Fibroblast of the conjunctiva (primary cell): ENCODE measurements around the gene EIF4E2.
"Not testable (repeated sequence)": the region's sequence is repeated elsewhere in the genome, so short reads cannot be mapped to it uniquely, and the experiment has no call there.

Experiments
- DNase-seq: peaks from one replicate; pipeline ENCODE4 v3.0.0-alpha.2; 2010; ENCODE audit warnings: low read depth

The EIF4E2 gene

DNA sequence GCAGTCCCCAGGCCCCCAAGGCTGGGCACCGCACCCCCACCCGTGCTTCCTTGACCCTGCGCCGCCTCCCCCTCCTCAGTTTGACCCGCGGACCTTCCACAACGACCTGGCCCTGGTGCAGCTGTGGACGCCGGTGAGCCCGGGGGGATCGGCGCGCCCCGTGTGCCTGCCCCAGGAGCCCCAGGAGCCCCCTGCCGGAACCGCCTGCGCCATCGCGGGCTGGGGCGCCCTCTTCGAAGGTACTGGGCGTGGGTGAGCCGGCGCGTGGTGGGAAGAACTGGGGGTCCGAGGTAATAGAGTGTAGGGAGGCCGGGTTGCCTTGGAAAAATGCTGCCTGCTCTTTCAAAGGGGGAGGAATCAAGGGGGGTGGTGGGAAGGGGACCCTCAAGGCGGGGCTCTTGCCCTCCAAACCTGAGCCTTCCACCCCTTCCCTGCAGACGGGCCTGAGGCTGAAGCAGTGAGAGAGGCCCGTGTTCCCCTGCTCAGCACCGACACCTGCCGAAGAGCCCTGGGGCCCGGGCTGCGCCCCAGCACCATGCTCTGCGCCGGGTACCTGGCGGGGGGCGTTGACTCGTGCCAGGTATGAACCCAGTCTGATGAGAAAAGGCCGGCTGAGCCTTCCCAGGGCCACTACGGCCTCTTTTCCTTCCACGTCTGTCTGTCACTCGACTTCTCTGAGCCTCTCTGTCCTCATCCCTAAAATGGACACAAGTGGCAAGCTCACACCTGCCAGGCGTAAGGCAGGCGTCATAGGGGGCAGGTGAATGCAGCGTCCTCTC, 27.7 kb upstream of the EIF4E2 start:
- no peak for DNase-seq

GRCh38 chr2:232523402-232523681, 27.1 kb upstream of the EIF4E2 start:
- no peak for DNase-seq

GRCh38 chr2:232523682-232524597, 26.5 kb upstream of the EIF4E2 start:
- DNase-seq = no peak

- DNase-seq = no peak
These were observed 25.7 kb upstream of the EIF4E2 start for GRCh38 chr2:232524771-232525170.

DNA sequence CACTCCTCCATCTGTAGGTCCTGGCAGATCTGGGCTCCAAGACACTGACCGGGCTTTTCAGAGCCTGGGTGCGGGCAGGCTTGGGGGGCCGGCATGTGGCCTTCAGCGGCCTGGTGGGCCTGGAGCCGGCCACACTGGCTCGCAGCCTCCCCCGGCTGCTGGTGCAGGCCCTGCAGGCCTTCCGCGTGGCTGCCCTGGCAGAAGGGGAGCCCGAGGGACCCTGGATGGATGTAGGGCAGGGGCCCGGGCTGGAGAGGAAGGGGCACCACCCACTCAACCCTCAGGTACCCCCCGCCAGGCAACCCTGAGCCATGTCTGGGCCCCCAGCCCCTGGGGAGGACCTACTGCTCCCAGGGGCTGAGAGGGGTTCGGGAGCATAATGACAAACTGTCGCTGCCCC, 25.3 kb upstream of the EIF4E2 start:
- DNase-seq = no peak

DNA sequence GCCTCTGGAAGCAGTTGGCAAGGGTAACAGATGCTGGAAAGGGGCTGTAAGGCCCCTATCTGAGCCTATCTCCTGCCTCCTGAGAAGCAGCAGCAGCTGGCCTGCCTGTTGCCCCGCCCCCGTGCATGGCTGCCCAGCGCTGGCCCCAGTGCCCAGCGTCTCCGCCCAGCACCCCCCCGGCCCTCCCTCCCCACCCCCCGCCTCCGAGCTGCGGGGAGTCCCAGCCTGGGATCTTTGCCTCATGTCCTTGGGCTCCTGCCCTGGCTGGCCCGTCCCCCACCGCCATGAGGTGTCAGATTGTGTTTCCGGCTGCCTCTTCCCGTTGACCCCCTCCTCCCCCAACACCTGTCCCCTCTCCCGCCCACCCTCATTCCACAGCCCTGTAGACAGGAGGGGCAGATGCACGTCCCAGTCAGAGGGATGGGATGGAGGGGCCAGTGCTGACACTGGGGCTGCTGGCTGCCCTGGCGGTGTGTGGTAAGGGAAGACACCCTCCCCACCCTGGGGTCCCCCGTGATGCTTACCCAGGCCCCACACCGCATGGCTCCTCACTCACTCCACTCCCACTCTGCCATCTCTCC, 24.6 kb upstream of the EIF4E2 start, which contains the start of gene CHRND:
Gene CHRND (plus strand): TSS at position 370 of the 581 bp plus-strand sequence. CDS start 56 bp downstream, at position 426.
- DNase-seq = no peak

DNA sequence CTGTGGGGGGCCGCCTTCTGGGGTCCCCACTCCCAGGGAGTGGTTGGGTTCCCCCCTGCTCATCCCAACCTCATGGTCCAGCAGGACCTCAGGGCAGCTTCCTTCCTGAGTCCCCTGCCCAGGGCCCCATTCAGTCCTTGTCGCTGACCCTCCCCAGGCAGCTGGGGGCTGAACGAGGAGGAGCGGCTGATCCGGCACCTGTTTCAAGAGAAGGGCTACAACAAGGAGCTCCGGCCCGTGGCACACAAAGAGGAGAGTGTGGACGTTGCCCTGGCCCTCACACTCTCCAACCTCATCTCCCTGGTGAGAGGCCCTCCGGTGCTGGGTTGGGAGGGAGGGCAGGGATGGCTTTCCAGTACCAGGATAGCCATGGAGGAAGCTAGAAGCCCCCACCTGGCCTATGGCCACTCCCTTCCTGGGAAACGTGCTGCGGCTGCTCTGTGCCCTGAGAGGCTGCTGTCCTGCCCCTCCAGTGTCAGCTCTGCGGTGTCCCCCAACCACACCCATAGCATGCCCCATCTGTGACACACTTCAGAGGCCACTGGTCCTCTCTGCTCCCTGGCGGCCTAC, 24.0 kb upstream of the EIF4E2 start:
- no peak for DNase-seq

GRCh38 chr2:232527905-232528470, 22.5 kb upstream of the EIF4E2 start:
- DNase-seq = no peak

GRCh38 chr2:232528746-232529460, 21.6 kb upstream of the EIF4E2 start:
- no peak for DNase-seq

DNA sequence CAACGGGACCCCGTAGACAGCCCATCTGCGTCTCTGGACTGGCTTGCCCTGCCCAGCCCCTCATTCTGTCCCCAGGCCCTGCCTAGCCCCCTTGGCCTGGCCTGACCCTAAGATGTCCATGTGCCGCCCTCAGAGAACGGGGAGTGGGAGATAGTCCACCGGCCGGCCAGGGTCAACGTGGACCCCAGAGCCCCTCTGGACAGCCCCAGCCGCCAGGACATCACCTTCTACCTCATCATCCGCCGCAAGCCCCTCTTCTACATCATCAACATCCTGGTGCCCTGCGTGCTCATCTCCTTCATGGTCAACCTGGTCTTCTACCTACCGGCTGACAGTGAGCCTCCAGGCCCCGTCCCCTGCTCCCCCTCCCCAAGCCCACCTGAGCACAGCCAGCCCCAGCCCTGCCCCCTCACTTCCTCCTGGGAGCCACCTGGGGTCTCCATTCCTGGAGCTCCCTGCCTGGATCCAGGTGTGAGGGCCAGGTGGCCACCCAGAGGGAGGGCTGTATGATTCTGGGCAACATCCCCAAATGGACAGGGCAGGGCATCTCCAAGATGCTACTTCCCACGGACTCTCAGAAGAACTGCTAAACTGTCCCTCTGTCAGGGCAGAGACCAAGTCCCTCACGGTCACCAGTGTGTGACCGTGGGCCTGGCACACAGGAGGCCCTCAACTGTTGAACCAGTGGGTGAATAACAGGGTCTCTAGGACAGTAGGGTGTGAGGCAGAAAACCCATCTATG, 20.5 kb upstream of the EIF4E2 start:
- no peak for DNase-seq

GRCh38 chr2:232530626-232531260, 19.7 kb upstream of the EIF4E2 start:
- no peak for DNase-seq

DNA sequence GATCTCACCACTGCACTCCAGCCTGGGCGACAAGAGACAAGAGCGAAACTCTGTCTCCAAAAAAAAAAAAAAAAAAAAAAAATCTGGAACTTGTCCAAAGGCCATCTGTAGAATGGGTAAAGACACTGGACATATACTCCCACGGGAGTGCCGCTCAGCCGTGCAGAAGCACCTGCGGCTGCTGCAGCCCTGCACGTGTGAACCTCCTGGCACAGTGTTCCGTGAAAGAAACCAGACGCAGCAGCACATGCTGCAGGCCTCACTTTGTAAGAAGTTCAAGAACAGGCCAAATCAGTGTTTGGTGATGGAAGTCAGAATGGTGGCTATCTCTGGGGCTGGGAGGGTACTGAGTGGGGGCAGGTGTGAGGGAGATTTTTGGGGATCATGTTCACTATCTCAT, 18.1 kb upstream of the EIF4E2 start:
- DNase-seq = no peak

- not testable (repeated sequence) for DNase-seq
These were observed 17.7 kb upstream of the EIF4E2 start for GRCh38 chr2:232532821-232533220.

GRCh38 chr2:232533944-232534710, 16.4 kb upstream of the EIF4E2 start:
- DNase-seq = no peak

DNA sequence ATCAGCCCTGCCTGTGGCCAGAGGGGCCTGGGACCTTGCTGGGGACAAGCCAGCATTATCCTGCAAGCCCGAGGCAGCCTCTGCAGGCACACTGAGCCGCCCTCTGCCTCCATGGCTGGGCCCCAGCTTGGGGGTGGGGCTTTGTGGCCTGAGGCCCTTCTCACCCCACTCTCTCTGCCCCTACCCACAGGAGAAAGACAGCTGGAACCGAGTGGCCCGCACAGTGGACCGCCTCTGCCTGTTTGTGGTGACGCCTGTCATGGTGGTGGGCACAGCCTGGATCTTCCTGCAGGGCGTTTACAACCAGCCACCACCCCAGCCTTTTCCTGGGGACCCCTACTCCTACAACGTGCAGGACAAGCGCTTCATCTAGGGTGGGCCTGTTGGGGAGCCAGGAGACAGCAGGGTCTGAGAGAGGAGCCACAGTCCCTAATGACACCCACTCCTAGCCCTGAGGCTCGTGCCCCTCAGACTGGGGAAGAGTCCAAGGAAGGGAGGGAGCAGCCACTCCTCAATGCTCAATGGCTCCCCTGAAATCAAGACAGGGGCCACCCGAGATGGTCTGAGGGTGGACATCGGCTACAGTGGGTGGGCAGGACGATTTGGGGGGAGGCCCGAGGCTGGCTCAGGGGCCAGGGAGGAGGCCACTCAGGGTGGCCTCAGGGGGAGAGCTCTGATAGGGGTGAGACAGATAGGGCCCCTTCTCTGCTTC, 15.4 kb upstream of the EIF4E2 start:
- DNase-seq = no peak

DNA sequence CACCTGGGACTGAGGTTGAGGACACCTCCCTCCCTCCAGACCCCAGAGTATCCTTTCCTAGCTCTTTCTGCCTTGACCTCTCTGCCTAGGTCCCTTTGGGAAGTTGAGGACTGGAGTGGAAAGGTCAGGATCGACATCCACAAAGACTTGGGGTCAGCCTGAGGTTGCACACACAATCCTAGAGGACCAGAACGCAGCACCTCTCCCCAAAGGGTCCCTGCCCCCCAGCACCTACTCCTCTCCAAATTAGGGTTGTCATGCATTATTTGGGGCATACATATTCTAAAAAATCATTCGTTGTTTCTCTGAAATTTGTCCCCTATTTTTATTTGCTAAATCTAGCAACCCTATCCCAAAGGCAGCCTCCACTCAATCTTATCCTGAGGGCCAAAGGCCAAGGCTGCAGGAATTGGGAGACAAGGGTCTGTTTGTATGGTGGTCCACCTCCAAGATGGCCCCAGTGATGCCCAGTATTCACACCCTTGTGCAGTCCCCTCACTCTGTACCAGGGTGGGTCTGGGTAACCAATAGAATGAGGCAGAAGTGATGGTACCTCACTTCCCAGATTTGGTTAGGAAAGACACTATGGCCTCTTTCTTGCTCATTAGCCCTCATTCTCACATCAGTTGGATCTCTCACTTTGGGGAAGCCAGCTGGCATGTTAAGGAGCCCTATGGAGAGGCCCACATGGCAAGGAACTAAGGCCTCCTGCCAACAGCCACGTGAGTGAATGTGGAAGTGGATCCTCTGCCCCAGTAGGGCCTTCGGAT, 14.5 kb upstream of the EIF4E2 start:
- no peak for DNase-seq

GRCh38 chr2:232537079-232537478, 13.4 kb upstream of the EIF4E2 start:
- DNase-seq = no peak

DNA sequence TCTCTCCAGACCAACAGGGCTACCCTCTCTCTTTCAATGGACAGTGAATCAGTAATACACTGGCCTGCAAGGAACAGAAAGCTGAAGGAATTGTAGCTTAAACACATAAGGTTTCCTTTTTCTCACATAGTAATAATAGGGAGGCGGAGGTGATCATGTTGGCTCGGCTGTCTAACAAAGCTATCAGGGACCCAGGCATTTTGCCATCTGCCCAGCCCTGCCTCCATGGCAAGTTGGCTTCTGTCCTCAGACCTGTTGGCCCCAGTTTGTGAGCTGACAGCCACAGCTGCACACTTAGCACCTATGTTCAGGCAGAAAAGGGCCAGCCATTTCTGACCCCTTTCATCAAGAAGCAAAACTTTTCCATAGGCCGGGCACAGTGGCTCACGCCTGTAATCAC, 13.0 kb upstream of the EIF4E2 start:
- no peak for DNase-seq
